Neural cell (in vitro differentiated cells): Measurements from ENCODE around the gene WTIP. TPM values are rescaled to one million over a fixed set of nuclear protein-coding genes. Genes with fewer than 3 reads are reported as not detected.
"Not testable (repeated sequence)": the region's sequence is repeated elsewhere in the genome, so short reads cannot be mapped to it uniquely, and the experiment has no call there.

ENCODE experiments used
- H2AFZ ChIP-seq: fragments of 200-600, 300-800 bp; sonication (generic), shearing (Covaris generic); 2 replicates; pipeline ENCODE4 v1.6.0; 2014; ENCODE audit warnings: low read depth, mild to moderate bottlenecking, antibody characterized with exemption, low read length, moderate library complexity
- H3F3A ChIP-seq: fragments of 200-600 bp; shearing (Covaris generic); 2 replicates; pipeline ENCODE4 v1.6.1; 2016; ENCODE audit warnings: mild to moderate bottlenecking, moderate library complexity, mixed read lengths, antibody characterized with exemption, low read length; ENCODE audit not compliant: insufficient read depth, poor library complexity, severe bottlenecking
- H3K27ac ChIP-seq: fragments of 200-600, 300-800 bp; sonication (generic), shearing (Covaris generic); 2 replicates; pipeline ENCODE4 v1.5.1; 2014; ENCODE audit warnings: mild to moderate bottlenecking, low read length, moderate library complexity
- H3K27me3 ChIP-seq: fragments of 300-800, 200-600 bp; sonication (generic), shearing (Covaris generic); 2 replicates; pipeline ENCODE4 v1.6.0; 2014; ENCODE audit warnings: mild to moderate bottlenecking, low read depth, low read length, moderate library complexity; ENCODE audit not compliant: insufficient read depth
- H3K36me3 ChIP-seq: fragments of 300-800, 200-600 bp; sonication (generic), shearing (Covaris generic); 2 replicates; pipeline ENCODE4 v1.5.1; 2014; ENCODE audit warnings: mild to moderate bottlenecking, antibody characterized with exemption, low read length, moderate library complexity; ENCODE audit not compliant: insufficient read depth
- H3K4me2 ChIP-seq: fragments of 300-800, 200-600 bp; sonication (generic), shearing (Covaris generic); 2 replicates; pipeline ENCODE4 v1.6.0; 2014; ENCODE audit warnings: mild to moderate bottlenecking, low read length
- H3K4me3 ChIP-seq: fragments of 300-800, 200-600 bp; sonication (generic), shearing (Covaris generic); 2 replicates; pipeline ENCODE4 v1.5.1; 2014; ENCODE audit warnings: mild to moderate bottlenecking, low read length, moderate library complexity
- H3K79me2 ChIP-seq: fragments of 200-600 bp; shearing (Covaris generic); replicated peaks from 2 replicates; pipeline ENCODE4 v1.6.0; 2014; ENCODE audit warnings: mild to moderate bottlenecking, low read length, moderate library complexity; ENCODE audit not compliant: insufficient read depth
- H3K9ac ChIP-seq: fragments of 300-800, 200-600 bp; sonication (generic), shearing (Covaris generic); 2 replicates; pipeline ENCODE4 v1.6.1; 2016; ENCODE audit warnings: mild to moderate bottlenecking, low read length, mixed read lengths
- H3K9me2 ChIP-seq: fragments of 200-600 bp; shearing (Covaris generic); 2 replicates; pipeline ENCODE4 v1.6.1; 2016; ENCODE audit warnings: mild to moderate bottlenecking, low read length, mixed read lengths; ENCODE audit not compliant: insufficient read depth
- H3K9me3 ChIP-seq: fragments of 200-600, 300-800 bp; sonication (generic), shearing (Covaris generic); 2 replicates; pipeline ENCODE4 v1.6.1; 2016; ENCODE audit warnings: mild to moderate bottlenecking, mixed run types, low read length, moderate library complexity, mixed read lengths
- H4K20me1 ChIP-seq: fragments of 200-600 bp; shearing (Covaris generic); 2 replicates; pipeline ENCODE4 v1.6.1; 2016; ENCODE audit warnings: mild to moderate bottlenecking, mixed run types; ENCODE audit not compliant: insufficient read depth
- CTCF ChIP-seq: fragments of 450-650 bp; IDR thresholded peaks from 2 replicates; pipeline ENCODE4 v1.5.1; 2014; ENCODE audit warnings: antibody characterized with exemption, mild to moderate bottlenecking, moderate library complexity; ENCODE audit not compliant: poor library complexity, severe bottlenecking
- EP300 ChIP-seq: fragments of 450-650 bp; conservative IDR thresholded peaks from 2 replicates; pipeline ENCODE4 v1.6.1; 2014; ENCODE audit warnings: antibody characterized with exemption, mild to moderate bottlenecking, moderate library complexity; ENCODE audit not compliant: poor library complexity, severe bottlenecking
- EZH2 ChIP-seq: fragments of 200-600, 300-800 bp; shearing (Covaris generic), sonication (generic); IDR thresholded peaks from 2 replicates; pipeline ENCODE4 v1.6.1; 2014; ENCODE audit warnings: antibody characterized with exemption, low read length, borderline replicate concordance, mild to moderate bottlenecking; ENCODE audit not compliant: insufficient read depth, poor library complexity, severe bottlenecking
- MXI1 ChIP-seq: fragments of 450-650 bp; conservative IDR thresholded peaks from 2 replicates; pipeline ENCODE4 v1.6.1; 2014; ENCODE audit warnings: antibody characterized with exemption, mild to moderate bottlenecking; ENCODE audit not compliant: poor library complexity, severe bottlenecking
- POLR2AphosphoS5 ChIP-seq: IDR thresholded peaks from 2 replicates; pipeline ENCODE4 v1.6.1; 2012
- RAD21 ChIP-seq: fragments of 450-650 bp; conservative IDR thresholded peaks from 2 replicates; pipeline ENCODE4 v1.6.1; 2014; ENCODE audit warnings: antibody characterized with exemption, mild to moderate bottlenecking, moderate library complexity
- REST ChIP-seq: IDR thresholded peaks from 2 replicates; pipeline ENCODE4 v1.6.1; 2012; ENCODE audit warnings: borderline replicate concordance
- SMC3 ChIP-seq: fragments of 450-650 bp; conservative IDR thresholded peaks from 2 replicates; pipeline ENCODE4 v1.6.1; 2014; ENCODE audit warnings: antibody characterized with exemption, mild to moderate bottlenecking, moderate library complexity; ENCODE audit not compliant: poor library complexity
- TAF1 ChIP-seq: IDR thresholded peaks from 2 replicates; pipeline ENCODE4 v1.6.1; 2012; ENCODE audit warnings: low read depth
- polyA plus RNA-seq: library from polyadenylated mRNA; depleted of rRNA; stranded (reverse); fragments of >200 nt; gene quantifications from 2 replicates; pipeline ENCODE4 v1.2.3, GENCODE V29; 2014

WTIP gene
- polyA plus RNA-seq, 1 donor from 2014 or later = 9.8 TPM

- no peak overlapping the region for H3K4me2 ChIP-seq
- H3K27ac ChIP-seq = no peak overlapping the region
- H4K20me1 ChIP-seq = no peaks in the 10 kb centered on the region
- H3K27me3 ChIP-seq = no peaks in the 10 kb centered on the region
- no peak overlapping the region for H3K9ac ChIP-seq
- H2AFZ ChIP-seq = no peak overlapping the region
- TF ChIP-seq POLR2AphosphoS5 (no peak), EZH2 (no peak), REST (no peak), SMC3 (no peak), CTCF (no peak), MXI1 (no peak), TAF1 (no peak), EP300 (no peak), RAD21 (no peak)
- no peaks in the 10 kb centered on the region for H3F3A ChIP-seq
- no peak overlapping the region for H3K4me3 ChIP-seq
- no peaks in the 10 kb centered on the region for H3K9me2 ChIP-seq
- no peaks in the 10 kb centered on the region for H3K9me3 ChIP-seq
- no peaks in the 10 kb centered on the region for H3K79me2 ChIP-seq
- no peaks in the 10 kb centered on the region for H3K36me3 ChIP-seq
Measured at GRCh38 chr19:34475026-34475974, 6.3 kb upstream of the WTIP start.

GRCh38 chr19:34475975-34476594, 5.5 kb upstream of the WTIP start:
- Histone ChIP-seq H3K9ac (no peak overlapping the region), H3K27me3 (no peaks in the 10 kb centered on the region), H3K36me3 (no peaks in the 10 kb centered on the region), H2AFZ (no peak overlapping the region), H3F3A (peaks cover 6% of the 10 kb centered on the region), H3K27ac (no peak overlapping the region), H3K9me3 (no peaks in the 10 kb centered on the region), H3K4me3 (no peak overlapping the region), H3K79me2 (no peaks in the 10 kb centered on the region), H3K9me2 (no peaks in the 10 kb centered on the region), H3K4me2 (no peak overlapping the region), H4K20me1 (no peaks in the 10 kb centered on the region)
- TF ChIP-seq CTCF (no peak), POLR2AphosphoS5 (no peak)

DNA sequence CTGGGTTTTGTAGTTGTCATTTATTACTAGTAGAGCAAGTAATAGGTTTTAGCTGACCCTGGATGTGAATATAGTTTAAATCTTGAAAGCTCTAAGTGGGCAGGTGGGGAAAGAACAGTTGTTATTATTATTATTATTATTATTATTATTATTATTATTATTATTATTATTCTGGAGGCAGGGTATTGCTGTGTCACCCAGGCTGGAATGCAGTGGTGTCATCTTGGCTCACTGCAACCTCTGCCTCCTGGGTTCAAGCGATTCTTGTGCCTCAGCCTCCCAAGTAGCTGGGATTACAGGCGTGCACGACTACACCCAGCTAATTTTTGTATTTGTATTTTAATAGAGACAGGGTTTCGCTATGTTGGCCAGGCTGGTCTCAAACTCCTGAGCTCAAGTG, 3.1 kb upstream of the WTIP start:
- H3K9me3 ChIP-seq, H4K20me1 ChIP-seq, H3K36me3 ChIP-seq, H3K9ac ChIP-seq, H3K4me3 ChIP-seq, H3F3A ChIP-seq, H3K27ac ChIP-seq, H3K4me2 ChIP-seq, H3K79me2 ChIP-seq, H3K9me2 ChIP-seq, H2AFZ ChIP-seq, H3K27me3 ChIP-seq: not testable (repeated sequence)
